ENCODE results near the gene LHCGR. TPM values are rescaled to one million over a fixed set of nuclear protein-coding genes. Genes with fewer than 3 reads are reported as not detected.

The LHCGR gene
- total RNA-seq (not detected in 2 replicates), polyA plus RNA-seq (0.09 and 0.23 TPM in 2 replicates)

- Histone ChIP-seq H3K36me3 (replicated peaks; ENCODE audit: insufficient read depth, low read depth) (no peaks in the 10 kb centered on the region), H3K79me2 (no peaks in the 10 kb centered on the region), H3K9me2 (replicated peaks; ENCODE audit: insufficient read depth) (no peaks in the 10 kb centered on the region), H3K27ac (no peak within 1 kb of the TSS), H3K4me2 (peak within 1 kb of the TSS; percentile 79), H2AFZ (peak within 1 kb of the TSS; percentile 1), H3K9me3 (ENCODE audit: low read depth) (no peaks in the 10 kb centered on the region), H3K4me3 (peak within 1 kb of the TSS; percentile 2), H3K27me3 (peaks cover 19% of the 10 kb centered on the region), H3K4me1 (ENCODE audit: insufficient read depth) (peaks cover 4% of the 10 kb centered on the region), H4K20me1 (ENCODE audit: insufficient read depth, poor library complexity, severe bottlenecking) (no peaks in the 10 kb centered on the region)
- peak; percentile 46 for DNase-seq (ENCODE audit: low spot score)
- TF ChIP-seq EZH2phosphoT487 (IDR thresholded peaks at IDR 0.05; ENCODE audit: low read depth, severe bottlenecking, unreplicated experiment) (no peak), EZH2 (IDR thresholded peaks at IDR 0.05; ENCODE audit: borderline replicate concordance) (no peak), CTCF (IDR thresholded peaks at IDR 0.05; ENCODE audit: poor library complexity) (no peak)
- 4% methylated on average over 22 of the region's 37 CpGs for WGBS (ENCODE audit: low lambda C conversion rate, missing lambda C conversion rate)
Observed at GRCh38 chr2:48755473-48755872, at the start of gene LHCGR. LHCGR (minus strand) TSS chr2:48755724; CDS start chr2:48755671, 53 bp downstream.

- Histone ChIP-seq H2AFZ (no peak overlapping the region), H3K27me3 (no peaks in the 10 kb centered on the region), H3K27ac (no peak overlapping the region), H3K4me1 (ENCODE audit: insufficient read depth) (no peaks in the 10 kb centered on the region), H3K36me3 (replicated peaks; ENCODE audit: insufficient read depth, low read depth) (no peaks in the 10 kb centered on the region), H4K20me1 (ENCODE audit: insufficient read depth, poor library complexity, severe bottlenecking) (no peaks in the 10 kb centered on the region), H3K4me3 (no peak overlapping the region), H3K79me2 (no peaks in the 10 kb centered on the region), H3K9me2 (replicated peaks; ENCODE audit: insufficient read depth) (no peaks in the 10 kb centered on the region), H3K9me3 (ENCODE audit: low read depth) (no peaks in the 10 kb centered on the region), H3K4me2 (no peak overlapping the region)
- no peak for TF ChIP-seq EZH2 (IDR thresholded peaks at IDR 0.05; ENCODE audit: borderline replicate concordance)
- no peak for TF ChIP-seq EZH2phosphoT487 (IDR thresholded peaks at IDR 0.05; ENCODE audit: low read depth, severe bottlenecking, unreplicated experiment)
- TF ChIP-seq CTCF (IDR thresholded peaks at IDR 0.05; ENCODE audit: poor library complexity): no peak
- WGBS (ENCODE audit: low lambda C conversion rate, missing lambda C conversion rate): 63% methylated on average over 6 of the region's 6 CpGs
- DNase-seq (ENCODE audit: low spot score): peak; percentile 20
Observed at GRCh38 chr2:48799601-48800000, 44.1 kb upstream of the LHCGR start.

- Histone ChIP-seq H3K4me3 (no peak overlapping the region), H3K4me1 (ENCODE audit: insufficient read depth) (no peaks in the 10 kb centered on the region), H3K27me3 (no peaks in the 10 kb centered on the region), H3K36me3 (replicated peaks; ENCODE audit: insufficient read depth, low read depth) (no peaks in the 10 kb centered on the region), H3K9me2 (replicated peaks; ENCODE audit: insufficient read depth) (no peaks in the 10 kb centered on the region), H3K4me2 (no peak overlapping the region), H3K9me3 (ENCODE audit: low read depth) (no peaks in the 10 kb centered on the region), H2AFZ (no peak overlapping the region), H4K20me1 (ENCODE audit: insufficient read depth, poor library complexity, severe bottlenecking) (no peaks in the 10 kb centered on the region), H3K79me2 (no peaks in the 10 kb centered on the region), H3K27ac (no peak overlapping the region)
- no peak for TF ChIP-seq EZH2phosphoT487 (IDR thresholded peaks at IDR 0.05; ENCODE audit: low read depth, severe bottlenecking, unreplicated experiment)
- no peak for TF ChIP-seq EZH2 (IDR thresholded peaks at IDR 0.05; ENCODE audit: borderline replicate concordance)
- no peak for TF ChIP-seq CTCF (IDR thresholded peaks at IDR 0.05; ENCODE audit: poor library complexity)
- DNase-seq (ENCODE audit: low spot score): no peak
- WGBS (ENCODE audit: low lambda C conversion rate, missing lambda C conversion rate): 53% methylated on average over 2 of the region's 2 CpGs
Observed at GRCh38 chr2:48795065-48795464, 39.5 kb upstream of the LHCGR start.

GRCh38 chr2:48793671-48794070 lies 38.1 kb upstream of the LHCGR start:
- no peak for DNase-seq (ENCODE audit: low spot score)
- H3K27me3 ChIP-seq: no peaks in the 10 kb centered on the region
- no peaks in the 10 kb centered on the region for H3K4me1 ChIP-seq (ENCODE audit: insufficient read depth)
- H3K27ac ChIP-seq: no peak overlapping the region
- no peaks in the 10 kb centered on the region for H4K20me1 ChIP-seq (ENCODE audit: insufficient read depth, poor library complexity, severe bottlenecking)
- WGBS (ENCODE audit: low lambda C conversion rate, missing lambda C conversion rate): 88% methylated on average over 5 of the region's 5 CpGs
- no peak overlapping the region for H2AFZ ChIP-seq
- no peaks in the 10 kb centered on the region for H3K36me3 ChIP-seq (replicated peaks; ENCODE audit: insufficient read depth, low read depth)
- no peak for TF ChIP-seq CTCF (IDR thresholded peaks at IDR 0.05; ENCODE audit: poor library complexity)
- TF ChIP-seq EZH2phosphoT487 (IDR thresholded peaks at IDR 0.05; ENCODE audit: low read depth, severe bottlenecking, unreplicated experiment): no peak
- no peak for TF ChIP-seq EZH2 (IDR thresholded peaks at IDR 0.05; ENCODE audit: borderline replicate concordance)
- H3K4me2 ChIP-seq: no peak overlapping the region
- H3K79me2 ChIP-seq: no peaks in the 10 kb centered on the region
- H3K4me3 ChIP-seq: no peak overlapping the region
- H3K9me3 ChIP-seq (ENCODE audit: low read depth): no peaks in the 10 kb centered on the region
- H3K9me2 ChIP-seq (replicated peaks; ENCODE audit: insufficient read depth): no peaks in the 10 kb centered on the region

Measured in hepatocyte (in vitro differentiated cells).